Vagina (tissue), 2 donors: Measurements from ENCODE around the gene N4BP2.

Source experiments
- POLR2AphosphoS5 ChIP-seq, 2 donors: sonication (generic); formaldehyde crosslinking; IDR thresholded peaks; one replicate each; pipeline ENCODE4 v1.9.0; 2017; ENCODE audit warnings: antibody characterized with exemption in 2 of 2, mild to moderate bottlenecking in 2 of 2, low read depth in 1 of 2; ENCODE audit not compliant: insufficient read depth in 1 of 2
- TF ChIP-seq, protein P1 (sequence below), 3 experiments: fragments of 450-650 bp in 2 of 3; fragments of 200-600 bp in 1 of 3; sonication (generic) in 1 of 3; IDR thresholded peaks; one replicate each; pipeline ENCODE4 v1.5.1; 2017 to 2019; ENCODE audit warnings: antibody characterized with exemption in 3 of 3, mild to moderate bottlenecking in 2 of 3, moderate library complexity in 2 of 3

DNA sequence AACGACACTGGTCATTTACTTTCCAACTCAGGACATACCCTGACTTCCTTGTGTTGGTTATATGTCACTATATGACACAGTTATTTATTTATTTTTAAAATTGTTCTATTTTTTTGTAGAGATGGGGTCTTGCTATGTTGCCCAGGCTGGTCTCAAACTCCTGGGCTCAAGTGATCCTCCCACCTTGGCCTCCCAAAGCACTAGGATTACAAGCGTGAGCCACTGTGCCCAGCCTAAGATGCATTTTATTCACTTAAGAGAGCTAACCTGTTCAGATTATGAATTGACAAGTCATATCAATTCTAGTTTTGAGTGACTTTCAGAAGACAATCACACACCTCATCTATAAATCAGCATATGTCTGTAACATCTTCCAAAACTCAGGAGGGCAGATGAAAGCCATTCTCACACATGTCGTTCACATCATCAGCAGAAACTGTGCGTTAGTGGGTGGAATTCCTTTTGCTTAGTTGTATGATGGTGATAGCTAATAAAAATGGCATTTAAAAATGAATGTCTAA is 130.8 kb downstream of the N4BP2 start:
- TF ChIP-seq, protein P1, sequence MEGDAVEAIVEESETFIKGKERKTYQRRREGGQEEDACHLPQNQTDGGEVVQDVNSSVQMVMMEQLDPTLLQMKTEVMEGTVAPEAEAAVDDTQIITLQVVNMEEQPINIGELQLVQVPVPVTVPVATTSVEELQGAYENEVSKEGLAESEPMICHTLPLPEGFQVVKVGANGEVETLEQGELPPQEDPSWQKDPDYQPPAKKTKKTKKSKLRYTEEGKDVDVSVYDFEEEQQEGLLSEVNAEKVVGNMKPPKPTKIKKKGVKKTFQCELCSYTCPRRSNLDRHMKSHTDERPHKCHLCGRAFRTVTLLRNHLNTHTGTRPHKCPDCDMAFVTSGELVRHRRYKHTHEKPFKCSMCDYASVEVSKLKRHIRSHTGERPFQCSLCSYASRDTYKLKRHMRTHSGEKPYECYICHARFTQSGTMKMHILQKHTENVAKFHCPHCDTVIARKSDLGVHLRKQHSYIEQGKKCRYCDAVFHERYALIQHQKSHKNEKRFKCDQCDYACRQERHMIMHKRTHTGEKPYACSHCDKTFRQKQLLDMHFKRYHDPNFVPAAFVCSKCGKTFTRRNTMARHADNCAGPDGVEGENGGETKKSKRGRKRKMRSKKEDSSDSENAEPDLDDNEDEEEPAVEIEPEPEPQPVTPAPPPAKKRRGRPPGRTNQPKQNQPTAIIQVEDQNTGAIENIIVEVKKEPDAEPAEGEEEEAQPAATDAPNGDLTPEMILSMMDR (IDR thresholded peaks at IDR 0.05) = no peak
- TF ChIP-seq POLR2AphosphoS5 (IDR thresholded peaks at IDR 0.05; ENCODE audit: insufficient read depth in 1 of 2, low read depth in 1 of 2) = no peak
